Activated naive CD4-positive, alpha-beta T cell treated with anti-CD3 and anti-CD28 coated beads, Interleukin-2, amount 10 ng/mL, durations not matched to agents 5 hours and 36 hours (primary cell): Measurements from ENCODE around the gene NDOR1. TPM values are rescaled to one million over a fixed set of nuclear protein-coding genes. Genes with fewer than 3 reads are reported as not detected.

Experiments
- microRNA-seq: library from miRNA; unstranded; fragments of <30 nt; microRNA quantifications from one replicate; pipeline ENCODE4 v1.2.0, GENCODE V29; 2022; ENCODE audit warnings: borderline microRNAs expressed, borderline replicate concordance
- total RNA-seq, 2 experiments: library from RNA; stranded (reverse); gene quantifications; one replicate each; pipeline ENCODE4 v1.2.3, GENCODE V29; 2021

NDOR1 gene
- total RNA-seq, 2 experiments from 2014 or later: 25.2 to 30.8 TPM

Small RNA genes within 50 kb of the gene (microRNA-seq; reads per million reads assigned to microRNA genes)
- not detected for gene MIR3621

Other genes starting within 250 kb of the NDOR1 start
- 10 to 100 TPM; 13.2 to 17.8 TPM for gene PTGDS, start 228.2 kb upstream of the NDOR1 start, total RNA-seq
- under 1 TPM; 0.58 to 0.60 TPM for gene LCNL1, start 222.7 kb upstream of the NDOR1 start, total RNA-seq
- gene PAXX, start 213.3 kb upstream of the NDOR1 start, total RNA-seq: 10 to 100 TPM; 69.6 to 74.6 TPM
- 1 to 10 TPM; 4.5 to 4.6 TPM for gene CLIC3, start 209.1 kb upstream of the NDOR1 start, total RNA-seq
- gene ABCA2, start 177.5 kb upstream of the NDOR1 start, total RNA-seq: 10 to 100 TPM; 41.1 to 42.6 TPM
- gene FUT7, start 173.6 kb upstream of the NDOR1 start, total RNA-seq: 1 to 10 TPM; 1.7 to 2.4 TPM
- 10 to 100 TPM; 79.2 to 82.7 TPM for gene NPDC1, start 159.5 kb upstream of the NDOR1 start, total RNA-seq
- gene ENTPD2, start 151.6 kb upstream of the NDOR1 start, total RNA-seq: under 1 TPM; 0.25 to 0.36 TPM
- gene SAPCD2, start 135.1 kb upstream of the NDOR1 start, total RNA-seq: 10 to 100 TPM; 24.5 to 25.2 TPM
- 10 to 100 TPM; 38.3 to 40.2 TPM for gene UAP1L1, start 128.2 kb upstream of the NDOR1 start, total RNA-seq
- 10 to 100 TPM; 56.7 to 57.8 TPM for gene MAN1B1, start 118.7 kb upstream of the NDOR1 start, total RNA-seq
- gene DPP7, start 91.0 kb upstream of the NDOR1 start, total RNA-seq: 100 to 1,000 TPM; 276 to 289 TPM
- gene GRIN1, start 66.5 kb upstream of the NDOR1 start, total RNA-seq: not detected
- not detected for gene LRRC26, start 35.6 kb upstream of the NDOR1 start, total RNA-seq
- not detected for gene TMEM210, start 33.6 kb upstream of the NDOR1 start, total RNA-seq
- 10 to 100 TPM; 62.9 to 65.5 TPM for gene ANAPC2, start 17.1 kb upstream of the NDOR1 start, total RNA-seq
- gene SSNA1, start 17.0 kb upstream of the NDOR1 start, total RNA-seq: 10 to 100 TPM; 67.9 to 68.4 TPM
- 1 to 10 TPM; 9.2 to 9.7 TPM for gene TPRN, start 5.0 kb upstream of the NDOR1 start, total RNA-seq
- gene TMEM203, start 52 bp upstream of the NDOR1 start, total RNA-seq: 10 to 100 TPM; 27.6 to 29.7 TPM
- 1 to 10 TPM; 5.0 TPM for gene RNF208, start 16.5 kb downstream of the NDOR1 start, total RNA-seq
- gene CYSRT1, start 19.5 kb downstream of the NDOR1 start, total RNA-seq: under 1 TPM; 0.36 to 0.40 TPM
- not detected for gene RNF224, start 21.8 kb downstream of the NDOR1 start, total RNA-seq
- gene SLC34A3, start 25.2 kb downstream of the NDOR1 start, total RNA-seq: not detected
- 100 to 1,000 TPM; 242 to 246 TPM for gene TUBB4B, start 35.6 kb downstream of the NDOR1 start, total RNA-seq
- gene STPG3, start 45.6 kb downstream of the NDOR1 start, total RNA-seq: not detected
- gene NELFB, start 49.6 kb downstream of the NDOR1 start, total RNA-seq: 10 to 100 TPM; 52.9 to 54.9 TPM
- 1 to 10 TPM; 8.6 to 8.8 TPM for gene TOR4A, start 72.0 kb downstream of the NDOR1 start, total RNA-seq
- 1 to 10 TPM in 1 of 2 experiments, under 1 TPM in 1; 0.86 to 1.1 TPM for gene NRARP, start 96.6 kb downstream of the NDOR1 start, total RNA-seq
- 10 to 100 TPM; 20.4 to 21.4 TPM for gene EXD3, start 217.5 kb downstream of the NDOR1 start, total RNA-seq
- gene NOXA1, start 217.7 kb downstream of the NDOR1 start, total RNA-seq: 1 to 10 TPM; 1.0 to 1.2 TPM
- gene ENTPD8, start 235.7 kb downstream of the NDOR1 start, total RNA-seq: not detected